Measurements from ENCODE around the gene CDK5. TPM values are rescaled to one million over a fixed set of nuclear protein-coding genes. Genes with fewer than 3 reads are reported as not detected.

Gene CDK5
- total and polyA plus RNA-seq, 9 of the 15 experiments (the other 6 are each of a cell fraction or from before 2014, with no cell fraction given): 3.2 to 38.0 (median 27.5) TPM

GRCh38 chr7:151038951-151039849 is 18.5 kb downstream of the CDK5 start:
- Histone ChIP-seq H3K4me3 (no peak overlapping the region; the same call in 1 of the 2 replicates), H3K9me1 (ENCODE audit: control insufficient read depth, insufficient read depth, low read length) (peaks cover 13% of the 10 kb centered on the region), H3K79me2 (ENCODE audit: control insufficient read depth, insufficient read depth, low read length) (no peaks in the 10 kb centered on the region), H3K4me2 (ENCODE audit: insufficient read depth, low read length) (peak overlapping the region; percentile 74), H2AFZ (ENCODE audit: low read depth, low read length) (no peak overlapping the region), H3K27ac (ENCODE audit: extremely low read depth, low read depth, low read length) (peak overlapping the region; percentile 65), H3K36me3 (ENCODE audit: control insufficient read depth, insufficient read depth, low read length) (peaks cover 44% of the 10 kb centered on the region; the same call in 2 of the 3 replicates), H3K27me3 (ENCODE audit: control insufficient read depth in 2 of 2, insufficient read depth in 2 of 2, low read length in 2 of 2) (no peaks in the 10 kb centered on the region), H3K4me1 (replicated peaks in 1 of 2; ENCODE audit: control insufficient read depth in 2 of 2, insufficient read depth in 2 of 2, low read length in 2 of 2) (peaks cover 24 to 73% of the 10 kb centered on the region in 2 experiments), H4K20me1 (replicated peaks; ENCODE audit: control insufficient read depth, insufficient read depth, low read length) (peaks cover 10% of the 10 kb centered on the region), H3K9ac (ENCODE audit: insufficient read depth in 1 of 2, low read depth in 2 of 2, low read length in 2 of 2) (peak overlapping the region; percentile 22 to 83; a peak in 3 of 4 replicates), H3K9me3 (replicated peaks; ENCODE audit: control insufficient read depth, insufficient read depth, low read depth, low read length) (no peaks in the 10 kb centered on the region)
- BruUV-seq (replicated peaks): no TSS peak
- ChIA-PET CTCF (ENCODE audit: low intra/inter-chr PET ratio) (no interaction called here), POLR2A (interaction anchor here (0.7 to 3.8 kb wide), 9 partner anchors 10 to 44 kb away, joined by 3 to 23 read pairs (median 5); partner anchors contain the start of genes ABCB8, ASIC3, ATG9B and FASTK)
- intact Hi-C loops (cut with micrococcal nuclease) (loop anchor here (1.0 kb wide), 3 partner anchors 11 to 31 kb away; partner anchors contain the start of gene ABCB8), in situ Hi-C loops (cut with MboI) (no loop called here)
- WGBS (ENCODE audit: insufficient coverage, low coverage, missing lambda C conversion rate): 4% methylated on average over 12 of the region's 12 CpGs
- DNase-seq (ENCODE audit: extremely low read depth in 1 of 4, low spot score in 3 of 4) (peak; percentile 99 to 100 (median 99)), FAIRE-seq (peak; percentile 100), ATAC-seq (peak; percentile 97)
- TF ChIP-seq HDGF (IDR thresholded peaks at IDR 0.05) (peak; percentile 81), HNRNPLL (IDR thresholded peaks at IDR 0.05; ENCODE audit: low read depth, low read length, poor library complexity, severe bottlenecking) (peak; percentile 36), NR4A1 (CRISPR knock-in tag; IDR thresholded peaks at IDR 0.05) (no peak; the same call in 1 of the 2 replicates), NR4A1 (tag; IDR thresholded peaks at IDR 0.05) (0 out of 2 replicates have a peak, but pooled peaks have one; percentile 38), ZNF445 (CRISPR knock-in tag; IDR thresholded peaks at IDR 0.05; ENCODE audit: low read depth) (no peak), SMARCA5 (IDR thresholded peaks at IDR 0.05) (0 out of 2 replicates have a peak, but pooled peaks have one; percentile 44), SMAD4 (CRISPR knock-in tag; conservative IDR thresholded peaks at IDR 0.05) (peak; percentile 100), ZNF316 (IDR thresholded peaks at IDR 0.05) (0 out of 2 replicates have a peak, but pooled peaks have one; percentile 17), ZNF124 (CRISPR knock-in tag; IDR thresholded peaks at IDR 0.05) (no peak), IRF2 (CRISPR knock-in tag; IDR thresholded peaks at IDR 0.05) (no peak), ZNF224 (CRISPR knock-in tag; IDR thresholded peaks at IDR 0.05) (no peak), CBFA2T2 (conservative IDR thresholded peaks at IDR 0.05) (peak; percentile 90), FOS (IDR thresholded peaks at IDR 0.05; ENCODE audit: extremely low read depth, insufficient read length) (peak; percentile 87), TSC22D4 (tag; IDR thresholded peaks at IDR 0.05) (no peak), TCF3 (CRISPR knock-in tag; IDR thresholded peaks at IDR 0.05) (peak; percentile 92), ZNF121 (CRISPR knock-in tag; conservative IDR thresholded peaks at IDR 0.05) (peak; percentile 74), ZFP36 (IDR thresholded peaks at IDR 0.05; ENCODE audit: low read depth, low read length, partially characterized antibody) (peak; percentile 18), SMAD1 (IDR thresholded peaks at IDR 0.05; ENCODE audit: low read depth, low read length, partially characterized antibody) (peak; percentile 99), MECOM (CRISPR knock-in tag; IDR thresholded peaks at IDR 0.05) (peak; percentile 96), ZNF347 (CRISPR knock-in tag; IDR thresholded peaks at IDR 0.05; ENCODE audit: low read depth) (no peak)
- TF ChIP-seq, protein P1, sequence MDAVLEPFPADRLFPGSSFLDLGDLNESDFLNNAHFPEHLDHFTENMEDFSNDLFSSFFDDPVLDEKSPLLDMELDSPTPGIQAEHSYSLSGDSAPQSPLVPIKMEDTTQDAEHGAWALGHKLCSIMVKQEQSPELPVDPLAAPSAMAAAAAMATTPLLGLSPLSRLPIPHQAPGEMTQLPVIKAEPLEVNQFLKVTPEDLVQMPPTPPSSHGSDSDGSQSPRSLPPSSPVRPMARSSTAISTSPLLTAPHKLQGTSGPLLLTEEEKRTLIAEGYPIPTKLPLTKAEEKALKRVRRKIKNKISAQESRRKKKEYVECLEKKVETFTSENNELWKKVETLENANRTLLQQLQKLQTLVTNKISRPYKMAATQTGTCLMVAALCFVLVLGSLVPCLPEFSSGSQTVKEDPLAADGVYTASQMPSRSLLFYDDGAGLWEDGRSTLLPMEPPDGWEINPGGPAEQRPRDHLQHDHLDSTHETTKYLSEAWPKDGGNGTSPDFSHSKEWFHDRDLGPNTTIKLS (IDR thresholded peaks at IDR 0.05; ENCODE audit: borderline replicate concordance, low read depth): peak; percentile 60
- TF ChIP-seq, protein P2, sequence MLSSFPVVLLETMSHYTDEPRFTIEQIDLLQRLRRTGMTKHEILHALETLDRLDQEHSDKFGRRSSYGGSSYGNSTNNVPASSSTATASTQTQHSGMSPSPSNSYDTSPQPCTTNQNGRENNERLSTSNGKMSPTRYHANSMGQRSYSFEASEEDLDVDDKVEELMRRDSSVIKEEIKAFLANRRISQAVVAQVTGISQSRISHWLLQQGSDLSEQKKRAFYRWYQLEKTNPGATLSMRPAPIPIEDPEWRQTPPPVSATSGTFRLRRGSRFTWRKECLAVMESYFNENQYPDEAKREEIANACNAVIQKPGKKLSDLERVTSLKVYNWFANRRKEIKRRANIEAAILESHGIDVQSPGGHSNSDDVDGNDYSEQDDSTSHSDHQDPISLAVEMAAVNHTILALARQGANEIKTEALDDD (IDR thresholded peaks at IDR 0.05): peak; percentile 87; the same call in 1 of the 2 replicates

All from K562 (cell line).